Uterus (tissue), 4 donors: ENCODE results near the gene KRTCAP3. TPM values are rescaled to one million over a fixed set of nuclear protein-coding genes. Genes with fewer than 3 reads are reported as not detected.

Experiments
- DNase-seq, 2 donors: peaks; one replicate each; pipeline ENCODE4 v3.0.0-alpha.2; 2019 to 2020
- H3K27ac ChIP-seq, 2 donors: fragments of 200-600 bp; sonication (generic); 1 replicate in 1 of 2; 2 replicates in 1 of 2; pipeline ENCODE4 v1.5.1; 2016 to 2018
- H3K27me3 ChIP-seq, 2 donors: fragments of 200-600 bp; sonication (generic); one replicate each; pipeline ENCODE4 v1.5.1; 2018 to 2019; ENCODE audit warnings: control low read depth in 1 of 2
- H3K36me3 ChIP-seq, 2 donors: fragments of 200-600 bp; sonication (generic); one replicate each; pipeline ENCODE4 v1.5.1; 2019; ENCODE audit warnings: control low read depth in 1 of 2
- H3K4me1 ChIP-seq, 2 donors: fragments of 200-600 bp; sonication (generic); one replicate each; pipeline ENCODE4 v1.5.1; 2018 to 2019; ENCODE audit warnings: control low read depth in 1 of 2
- H3K4me3 ChIP-seq, 2 donors: fragments of 200-600 bp; sonication (generic); 1 replicate in 1 of 2; 2 replicates in 1 of 2; pipeline ENCODE4 v1.5.1; 2018 to 2019; ENCODE audit warnings: mild to moderate bottlenecking in 1 of 2
- H3K9me3 ChIP-seq, 2 donors: fragments of 200-600 bp; sonication (generic); one replicate each; pipeline ENCODE4 v1.5.1; 2019; ENCODE audit warnings: control low read depth in 1 of 2
- POLR2A ChIP-seq, 2 donors: fragments of 450-650 bp; IDR thresholded peaks; one replicate each; pipeline ENCODE4 v1.6.1; 2016; ENCODE audit warnings: antibody characterized with exemption in 2 of 2, mild to moderate bottlenecking in 1 of 2, moderate library complexity in 1 of 2
- intact Hi-C: fragments of 100-400 bp; cut with DNase I; formaldehyde crosslinking; loops from one replicate; pipeline ENCODE4 v1.15.1; 2023; ENCODE audit warnings: low total_unique reads
- total RNA-seq, 4 donors: library from RNA; depleted of rRNA in 3 of 4; stranded (reverse); fragments of >200 nt in 3 of 4; gene quantifications; one replicate each; pipeline versions ENCODE4 v1.1.0 to v1.2.4, GENCODE V29; 2014 to 2023
- TF ChIP-seq, protein P1 (sequence below), 4 experiments: fragments of 200-600 bp in 2 of 4; fragments of 450-650 bp in 2 of 4; sonication (generic) in 2 of 4; IDR thresholded peaks; one replicate each; pipeline ENCODE4 v1.5.1; 2016 to 2019; ENCODE audit warnings: antibody characterized with exemption in 4 of 4, mild to moderate bottlenecking in 2 of 4, moderate library complexity in 1 of 4
- donor health status: DM: yes; HTN: yes; CAD: no.

KRTCAP3 gene
- total RNA-seq, 4 donors from 2014 or later, result 1.9 to 8.8 (median 2.6) TPM; not detected in 1

DNA sequence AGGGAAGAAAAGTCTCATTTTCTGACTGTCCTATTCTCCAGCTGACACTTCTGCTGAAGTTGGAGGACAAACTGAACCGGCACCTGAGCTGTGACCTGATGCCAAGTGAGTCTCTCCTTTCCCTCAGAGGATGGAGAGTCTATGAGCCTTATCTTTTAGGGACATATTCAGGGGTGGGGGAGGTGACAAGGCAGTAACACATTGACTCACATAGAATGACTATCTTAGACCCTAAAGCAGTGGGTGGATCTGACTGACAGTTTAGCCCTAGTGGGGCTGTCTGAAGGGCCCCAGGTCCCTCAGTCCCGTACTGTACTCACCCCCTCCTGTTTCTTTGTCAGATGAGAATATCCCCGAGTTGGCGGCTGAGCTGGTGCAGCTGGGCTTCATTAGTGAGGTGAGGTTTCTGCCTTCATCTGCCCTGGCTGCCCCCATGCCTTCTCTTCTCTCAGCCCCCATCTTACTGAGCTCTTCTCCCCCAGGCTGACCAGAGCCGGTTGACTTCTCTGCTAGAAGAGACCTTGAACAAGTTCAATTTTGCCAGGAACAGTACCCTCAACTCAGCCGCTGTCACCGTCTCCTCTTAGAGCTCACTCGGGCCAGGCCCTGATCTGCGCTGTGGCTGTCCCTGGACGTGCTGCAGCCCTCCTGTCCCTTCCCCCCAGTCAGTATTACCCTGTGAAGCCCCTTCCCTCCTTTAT lies 805 bp upstream of the KRTCAP3 start:
- intact Hi-C loops, result no loop called here
- no peak overlapping the region for H3K27ac ChIP-seq
- no peak overlapping the region for H3K4me3 ChIP-seq
- H3K4me1 ChIP-seq, result no peaks in the 10 kb centered on the region
- no peak for DNase-seq
- no peaks in the 10 kb centered on the region for H3K9me3 ChIP-seq
- H3K36me3 ChIP-seq, result no peaks in the 10 kb centered on the region
- no peaks in the 10 kb centered on the region for H3K27me3 ChIP-seq
- no peak for TF ChIP-seq POLR2A (IDR thresholded peaks at IDR 0.05)
- TF ChIP-seq, protein P1, sequence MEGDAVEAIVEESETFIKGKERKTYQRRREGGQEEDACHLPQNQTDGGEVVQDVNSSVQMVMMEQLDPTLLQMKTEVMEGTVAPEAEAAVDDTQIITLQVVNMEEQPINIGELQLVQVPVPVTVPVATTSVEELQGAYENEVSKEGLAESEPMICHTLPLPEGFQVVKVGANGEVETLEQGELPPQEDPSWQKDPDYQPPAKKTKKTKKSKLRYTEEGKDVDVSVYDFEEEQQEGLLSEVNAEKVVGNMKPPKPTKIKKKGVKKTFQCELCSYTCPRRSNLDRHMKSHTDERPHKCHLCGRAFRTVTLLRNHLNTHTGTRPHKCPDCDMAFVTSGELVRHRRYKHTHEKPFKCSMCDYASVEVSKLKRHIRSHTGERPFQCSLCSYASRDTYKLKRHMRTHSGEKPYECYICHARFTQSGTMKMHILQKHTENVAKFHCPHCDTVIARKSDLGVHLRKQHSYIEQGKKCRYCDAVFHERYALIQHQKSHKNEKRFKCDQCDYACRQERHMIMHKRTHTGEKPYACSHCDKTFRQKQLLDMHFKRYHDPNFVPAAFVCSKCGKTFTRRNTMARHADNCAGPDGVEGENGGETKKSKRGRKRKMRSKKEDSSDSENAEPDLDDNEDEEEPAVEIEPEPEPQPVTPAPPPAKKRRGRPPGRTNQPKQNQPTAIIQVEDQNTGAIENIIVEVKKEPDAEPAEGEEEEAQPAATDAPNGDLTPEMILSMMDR (IDR thresholded peaks at IDR 0.05), result no peak

DNA sequence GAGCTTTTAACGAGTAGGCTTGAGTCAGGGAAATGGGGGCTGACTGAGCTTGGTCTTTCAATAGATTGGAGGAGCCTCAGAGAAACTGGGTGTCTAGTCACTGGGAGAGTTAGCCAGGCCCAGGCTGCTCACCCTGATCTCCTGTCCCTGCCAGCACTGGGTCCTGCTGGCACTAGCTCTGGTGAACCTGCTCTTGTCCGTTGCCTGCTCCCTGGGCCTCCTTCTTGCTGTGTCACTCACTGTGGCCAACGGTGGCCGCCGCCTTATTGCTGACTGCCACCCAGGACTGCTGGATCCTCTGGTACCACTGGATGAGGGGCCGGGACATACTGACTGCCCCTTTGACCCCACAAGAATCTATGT lies 720 bp downstream of the KRTCAP3 start:
- Histone ChIP-seq H3K36me3 (no peaks in the 10 kb centered on the region), H3K9me3 (no peaks in the 10 kb centered on the region), H3K4me3 (no peak overlapping the region), H3K27me3 (no peaks in the 10 kb centered on the region), H3K27ac (peak overlapping the region in 1 of 2 donors; percentile 21), H3K4me1 (no peaks in the 10 kb centered on the region)
- intact Hi-C loops, result no loop called here
- TF ChIP-seq POLR2A (IDR thresholded peaks at IDR 0.05), result no peak
- TF ChIP-seq, protein P1 (IDR thresholded peaks at IDR 0.05), result no peak
- no peak for DNase-seq

DNA sequence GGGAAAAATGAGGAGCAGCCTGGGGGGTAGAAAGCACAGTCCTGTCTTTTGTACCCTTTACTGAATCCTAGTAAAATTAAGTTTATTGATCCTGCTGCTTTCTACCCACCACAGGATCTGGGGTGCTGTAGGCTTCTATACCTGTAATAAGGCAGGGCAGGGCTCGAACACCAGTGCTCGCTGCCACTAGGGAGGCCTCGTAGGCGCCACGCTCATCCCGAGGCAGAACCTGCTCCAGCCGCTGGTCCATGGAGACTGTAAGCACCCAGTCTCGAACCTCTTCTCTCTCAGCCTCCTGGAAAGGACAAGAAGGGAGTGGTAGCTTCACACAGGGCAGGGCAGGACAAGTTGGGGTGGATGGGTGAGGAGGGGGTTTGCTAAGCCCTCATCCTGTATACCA lies 3.0 kb downstream of the KRTCAP3 start:
- no peak overlapping the region for H3K27ac ChIP-seq
- intact Hi-C loops, result no loop called here
- no peaks in the 10 kb centered on the region for H3K36me3 ChIP-seq
- TF ChIP-seq, protein P1 (IDR thresholded peaks at IDR 0.05), result no peak
- TF ChIP-seq POLR2A (IDR thresholded peaks at IDR 0.05), result no peak
- H3K27me3 ChIP-seq, result no peaks in the 10 kb centered on the region
- DNase-seq, result no peak
- H3K4me1 ChIP-seq, result no peaks in the 10 kb centered on the region
- H3K9me3 ChIP-seq, result no peaks in the 10 kb centered on the region
- no peak overlapping the region for H3K4me3 ChIP-seq

DNA sequence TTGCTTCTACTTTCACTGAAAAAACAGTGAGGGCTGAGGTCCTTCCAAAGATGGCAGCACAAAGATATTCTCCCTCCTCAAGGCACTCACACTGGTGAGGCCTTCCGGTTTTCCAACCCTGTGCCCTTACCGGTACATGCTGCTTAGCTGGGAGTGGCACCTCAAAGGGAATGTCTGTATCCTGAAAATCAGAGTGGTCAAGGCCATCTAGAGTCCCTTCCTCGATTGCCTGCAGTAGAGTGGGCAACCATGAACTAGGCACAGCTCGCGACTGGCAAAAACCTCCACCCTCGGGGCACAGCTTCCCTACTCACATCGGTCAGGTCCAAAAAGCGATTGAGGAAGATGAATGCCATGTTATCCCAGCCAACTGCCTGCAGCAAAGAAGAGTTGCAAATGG lies 3.4 kb downstream of the KRTCAP3 start:
- no peaks in the 10 kb centered on the region for H3K36me3 ChIP-seq
- no peak for TF ChIP-seq POLR2A (IDR thresholded peaks at IDR 0.05)
- TF ChIP-seq, protein P1 (IDR thresholded peaks at IDR 0.05), result no peak
- no peaks in the 10 kb centered on the region for H3K9me3 ChIP-seq
- intact Hi-C loops, result no loop called here
- DNase-seq, result no peak
- H3K27me3 ChIP-seq, result no peaks in the 10 kb centered on the region
- H3K4me3 ChIP-seq, result no peak overlapping the region
- H3K4me1 ChIP-seq, result no peaks in the 10 kb centered on the region
- H3K27ac ChIP-seq, result no peak overlapping the region

DNA sequence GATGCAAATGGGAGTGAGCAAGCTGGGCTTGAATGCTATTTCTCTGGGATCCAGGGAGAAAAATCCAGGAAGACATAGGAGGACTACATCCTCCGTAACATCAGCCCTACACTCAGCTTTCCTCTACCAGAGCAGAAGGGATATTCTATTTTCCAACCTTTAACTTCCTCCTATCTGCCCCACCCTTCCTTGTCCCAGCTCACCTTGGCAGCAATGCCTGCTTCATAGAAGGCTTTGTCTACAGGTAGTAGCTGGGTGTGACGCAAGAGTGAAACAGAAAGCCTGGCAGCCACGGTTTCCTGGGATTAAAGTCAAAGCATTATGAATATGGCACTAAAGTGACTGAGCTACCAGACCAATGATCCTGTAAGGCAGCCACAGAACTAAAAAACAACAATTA lies 3.9 kb downstream of the KRTCAP3 start:
- TF ChIP-seq POLR2A (IDR thresholded peaks at IDR 0.05), result no peak
- TF ChIP-seq, protein P1 (IDR thresholded peaks at IDR 0.05), result no peak
- Histone ChIP-seq H3K36me3 (no peaks in the 10 kb centered on the region), H3K4me3 (no peak overlapping the region), H3K9me3 (no peaks in the 10 kb centered on the region), H3K27ac (no peak overlapping the region), H3K4me1 (no peaks in the 10 kb centered on the region), H3K27me3 (no peaks in the 10 kb centered on the region)
- DNase-seq, result no peak
- intact Hi-C loops, result no loop called here
